Placental epithelial cell (primary cell): ENCODE measurements around the gene TMEM200B. TPM values are rescaled to one million over a fixed set of nuclear protein-coding genes. Genes with fewer than 3 reads are reported as not detected.

ENCODE experiments used
- small RNA-seq: library from RNA; depleted of rRNA; stranded (forward); fragments of <200 nt; gene quantifications from one replicate; pipeline ENCODE3, GENCODE V24; 2012
- total RNA-seq: library from RNA; depleted of rRNA; stranded (reverse); fragments of >200 nt; gene quantifications from 2 replicates; pipeline ENCODE4 v1.2.3, GENCODE V29; 2012

The TMEM200B gene
- 10.6 and 20.8 TPM in 2 replicates for total RNA-seq

GRCh38 chr1:29123887-29124365 is at the start of gene TMEM200B:
TSS of gene TMEM200B (minus strand) at chr1:29123903. CDS start at chr1:29121828, 2,075 bp downstream.

Small RNA genes lying within 50 kb of the gene (small RNA-seq; reads per million reads assigned to genes)
- gene RF02271: not detected

Other genes with a start within 250 kb of the TMEM200B start
- gene EPB41, start 209.3 kb downstream of the TMEM200B start, total RNA-seq: 23.2 and 39.7 TPM in 2 replicates
- gene SRSF4, start 58.0 kb upstream of the TMEM200B start, total RNA-seq: 31.1 and 35.7 TPM in 2 replicates
- 21.6 and 25.9 TPM in 2 replicates for gene MECR, start 107.0 kb upstream of the TMEM200B start, total RNA-seq
- gene PTPRU, start 112.6 kb upstream of the TMEM200B start, total RNA-seq: 28.7 and 42.2 TPM in 2 replicates